Subcutaneous abdominal adipose tissue (tissue), 5 donors: ENCODE measurements around the gene ZNHIT3.
A peak's percentile ranks its signal among the peaks of the same experiment; 100 is the strongest.

Experiments used
- H3K27ac ChIP-seq: one replicate; pipeline ENCODE4 v1.7.0; 2013; ENCODE audit warnings: low read depth, mild to moderate bottlenecking, inconsistent platforms, low read length, moderate library complexity
- H3K27me3 ChIP-seq, 5 donors: one replicate each; pipeline ENCODE4 v1.7.0; 2013; ENCODE audit warnings: low read length in 5 of 5, inconsistent platforms in 1 of 5; ENCODE audit not compliant: control insufficient read depth in 5 of 5, insufficient read depth in 4 of 5
- H3K36me3 ChIP-seq, 5 donors: one replicate each; pipeline ENCODE4 v1.7.0; 2013; ENCODE audit warnings: low read length in 5 of 5; ENCODE audit not compliant: control insufficient read depth in 5 of 5, insufficient read depth in 5 of 5
- H3K4me1 ChIP-seq, 5 donors: one replicate each; pipeline ENCODE4 v1.7.0; 2013; ENCODE audit warnings: low read length in 5 of 5, mild to moderate bottlenecking in 3 of 5, moderate library complexity in 1 of 5; ENCODE audit not compliant: control insufficient read depth in 5 of 5, insufficient read depth in 5 of 5
- H3K4me3 ChIP-seq, 5 donors: one replicate each; pipeline ENCODE4 v1.7.0; 2013; ENCODE audit warnings: low read length in 5 of 5, low read depth in 1 of 5
- H3K9ac ChIP-seq, 5 donors: one replicate each; pipeline ENCODE4 v1.7.0; 2013; ENCODE audit warnings: low read length in 5 of 5, mild to moderate bottlenecking in 4 of 5, moderate library complexity in 3 of 5
- H3K9me3 ChIP-seq, 5 donors: one replicate each; pipeline ENCODE4 v1.7.0; 2013; ENCODE audit warnings: low read length in 5 of 5; ENCODE audit not compliant: control insufficient read depth in 5 of 5
- donor health status: healthy.
- donor health status: healthy.
- donor health status: healthy.
- donor health status: healthy.
- donor health status: healthy.

ZNHIT3 gene

GRCh38 chr17:36525888-36526287, 39.4 kb downstream of the ZNHIT3 start:
- H3K9me3 ChIP-seq: no peaks in the 10 kb centered on the region
- no peak overlapping the region for H3K27ac ChIP-seq
- no peaks in the 10 kb centered on the region for H3K27me3 ChIP-seq
- peaks cover 7 to 49% (median 46%) of the 10 kb centered on the region in 5 donors for H3K36me3 ChIP-seq
- no peak overlapping the region for H3K4me3 ChIP-seq
- no peak overlapping the region for H3K9ac ChIP-seq
- no peaks in the 10 kb centered on the region for H3K4me1 ChIP-seq

GRCh38 chr17:36527621-36528250, 41.3 kb downstream of the ZNHIT3 start:
- H3K4me3 ChIP-seq: no peak overlapping the region
- H3K27me3 ChIP-seq: no peaks in the 10 kb centered on the region
- H3K9me3 ChIP-seq: no peaks in the 10 kb centered on the region
- H3K9ac ChIP-seq: no peak overlapping the region
- H3K4me1 ChIP-seq: no peaks in the 10 kb centered on the region
- no peak overlapping the region for H3K27ac ChIP-seq
- H3K36me3 ChIP-seq: peaks cover 7 to 63% (median 57%) of the 10 kb centered on the region in 5 donors

GRCh38 chr17:36529121-36529520, 42.6 kb downstream of the ZNHIT3 start:
- no peak overlapping the region for H3K27ac ChIP-seq
- H3K27me3 ChIP-seq: no peaks in the 10 kb centered on the region
- H3K9me3 ChIP-seq: no peaks in the 10 kb centered on the region
- H3K9ac ChIP-seq: no peak overlapping the region
- H3K4me3 ChIP-seq: no peak overlapping the region
- peaks cover 5 to 65% (median 60%) of the 10 kb centered on the region in 5 donors for H3K36me3 ChIP-seq
- peaks cover 0 to 6% (median 4%) of the 10 kb centered on the region in 5 donors for H3K4me1 ChIP-seq

- H3K4me1 ChIP-seq: peaks cover 0 to 24% (median 19%) of the 10 kb centered on the region in 5 donors
- H3K9me3 ChIP-seq: no peaks in the 10 kb centered on the region
- peaks cover 4 to 40% (median 34%) of the 10 kb centered on the region in 5 donors for H3K36me3 ChIP-seq
- no peaks in the 10 kb centered on the region for H3K27me3 ChIP-seq
- H3K27ac ChIP-seq: no peak overlapping the region
- H3K9ac ChIP-seq: no peak overlapping the region
- no peak overlapping the region for H3K4me3 ChIP-seq
These were observed 46.0 kb downstream of the ZNHIT3 start for GRCh38 chr17:36532435-36532975.

- Histone ChIP-seq H3K27me3 (no peaks in the 10 kb centered on the region), H3K27ac (peak overlapping the region; percentile 92), H3K9ac (peak overlapping the region; percentile 63 to 97 (median 79)), H3K36me3 (peaks cover 8 to 30% (median 27%) of the 10 kb centered on the region in 5 donors), H3K4me3 (peak overlapping the region; percentile 90 to 97 (median 94)), H3K4me1 (peaks cover 0 to 24% (median 19%) of the 10 kb centered on the region in 5 donors), H3K9me3 (no peaks in the 10 kb centered on the region)
These were observed 47.7 kb downstream of the ZNHIT3 start for GRCh38 chr17:36533935-36534839.

GRCh38 chr17:36534840-36535668, 48.6 kb downstream of the ZNHIT3 start, which contains the start of the genes MYO19 and PIGW:
MYO19 (minus strand) TSS chr17:36534868; CDS start chr17:36532538, 2,330 bp downstream.
PIGW (plus strand) TSS chr17:36534987; CDS start chr17:36537102, 2,115 bp downstream.
- Histone ChIP-seq H3K27ac (peak within 1 kb of the TSS; percentile 92), H3K9me3 (no peaks in the 10 kb centered on the region), H3K4me3 (peak within 1 kb of the TSS; percentile 90 to 97 (median 94)), H3K27me3 (no peaks in the 10 kb centered on the region), H3K4me1 (peaks cover 0 to 24% (median 19%) of the 10 kb centered on the region in 5 donors), H3K36me3 (peaks cover 8 to 29% (median 21%) of the 10 kb centered on the region in 5 donors), H3K9ac (peak within 1 kb of the TSS; percentile 63 to 97 (median 79))

- Histone ChIP-seq H3K9me3 (no peaks in the 10 kb centered on the region), H3K36me3 (peaks cover 8 to 30% (median 20%) of the 10 kb centered on the region in 5 donors), H3K9ac (peak overlapping the region in 4 of 5 donors; percentile 33 to 97 (median 84)), H3K4me3 (peak overlapping the region; percentile 81 to 97 (median 93)), H3K4me1 (peaks cover 0 to 24% (median 19%) of the 10 kb centered on the region in 5 donors), H3K27me3 (no peaks in the 10 kb centered on the region), H3K27ac (peak overlapping the region; percentile 92)
These were observed 49.2 kb downstream of the ZNHIT3 start for GRCh38 chr17:36535669-36536081.

- Histone ChIP-seq H3K4me1 (peaks cover 0 to 19% (median 15%) of the 10 kb centered on the region in 5 donors), H3K27ac (no peak overlapping the region), H3K9me3 (no peaks in the 10 kb centered on the region), H3K9ac (no peak overlapping the region), H3K27me3 (no peaks in the 10 kb centered on the region), H3K4me3 (no peak overlapping the region), H3K36me3 (peaks cover 3 to 12% (median 10%) of the 10 kb centered on the region in 5 donors)
These were observed 54.2 kb downstream of the ZNHIT3 start for GRCh38 chr17:36540696-36541095.

- peaks cover 0 to 10% (median 6%) of the 10 kb centered on the region in 5 donors for H3K36me3 ChIP-seq
- H3K27ac ChIP-seq: no peak overlapping the region
- no peak overlapping the region for H3K4me3 ChIP-seq
- H3K27me3 ChIP-seq: no peaks in the 10 kb centered on the region
- H3K4me1 ChIP-seq: peaks cover 0 to 35% (median 30%) of the 10 kb centered on the region in 5 donors
- H3K9me3 ChIP-seq: no peaks in the 10 kb centered on the region
- no peak overlapping the region for H3K9ac ChIP-seq
These were observed 56.3 kb downstream of the ZNHIT3 start for GRCh38 chr17:36542755-36543154.
